PC-3 (cell line): Measurements from ENCODE around the gene SMAD3. TPM values are rescaled to one million over a fixed set of nuclear protein-coding genes. Genes with fewer than 3 reads are reported as not detected.
A peak's percentile ranks its signal among the peaks of the same experiment; 100 is the strongest.

Experiments
- ATAC-seq: fragments of 200-7000 bp; cut with Tn5 transposase; 2 replicates; pipeline ENCODE4 v1.9.1; 2020; ENCODE audit warnings: mild to moderate bottlenecking, moderate library complexity
- BruUV-seq: library from RNA; stranded (reverse); fragments of 400-500 nt; replicated peaks from 2 replicates; lab custom pipeline; 2021; lab: Mats Ljungman, UMichigan
- CTCF ChIA-PET: fragments of 300-600 bp; sonication (Branson Sonifier 250); formaldehyde crosslinking; loops from one replicate; lab custom pipeline; 2022; ENCODE audit warnings: antibody characterized with exemption; lab: Charles Lee
- POLR2A ChIA-PET: fragments of 300-600 bp; sonication (Branson Sonifier 250); formaldehyde crosslinking; loops from one replicate; lab custom pipeline; 2022; ENCODE audit warnings: antibody characterized with exemption; ENCODE audit not compliant: unreplicated experiment; lab: Charles Lee
- DNase-seq: peaks from one replicate; pipeline ENCODE4 v3.0.0-alpha.2; 2015
- H2AFZ ChIP-seq: fragments of 300-600 bp; sonication (generic); 2 replicates; pipeline ENCODE4 v1.6.0; 2016; ENCODE audit warnings: antibody characterized with exemption, low read length
- H3F3A ChIP-seq: fragments of 300-600 bp; sonication (generic); one replicate; pipeline ENCODE4 v1.6.0; 2017; ENCODE audit warnings: antibody characterized with exemption, low read length, control low read depth, mild to moderate bottlenecking; ENCODE audit not compliant: unreplicated experiment
- H3K27ac ChIP-seq: fragments of 300-600 bp; sonication (generic); 2 replicates; pipeline ENCODE4 v1.5.1; 2016; ENCODE audit warnings: mild to moderate bottlenecking, low read length
- H3K27me3 ChIP-seq: fragments of 300-600 bp; sonication (generic); 2 replicates; pipeline ENCODE4 v1.6.1; 2016; ENCODE audit warnings: low read length, mixed read lengths
- H3K36me3 ChIP-seq: fragments of 300-600 bp; sonication (generic); 2 replicates; pipeline ENCODE4 v1.6.1; 2016; ENCODE audit warnings: low read depth, mixed run types, low read length, mixed read lengths
- H3K4me1 ChIP-seq: fragments of 300-600 bp; sonication (generic); 2 replicates; pipeline ENCODE4 v1.5.1; 2016; ENCODE audit warnings: low read length; ENCODE audit not compliant: insufficient read depth
- H3K4me2 ChIP-seq: fragments of 300-600 bp; sonication (generic); 2 replicates; pipeline ENCODE4 v1.6.0; 2016; ENCODE audit warnings: low read length
- H3K4me3 ChIP-seq: fragments of 300-600 bp; sonication (generic); 2 replicates; pipeline ENCODE4 v1.5.1; 2016; ENCODE audit warnings: mild to moderate bottlenecking, low read length, mixed read lengths
- H3K79me2 ChIP-seq: fragments of 300-600 bp; sonication (generic); 2 replicates; pipeline ENCODE4 v1.6.1; 2017; ENCODE audit warnings: low read length, mixed read lengths
- H3K9ac ChIP-seq: fragments of 300-600 bp; sonication (generic); 2 replicates; pipeline ENCODE4 v1.6.0; 2016; ENCODE audit warnings: mild to moderate bottlenecking, low read length
- H3K9me2 ChIP-seq: fragments of 300-600 bp; sonication (generic); replicated peaks from 2 replicates; pipeline ENCODE4 v1.6.1; 2016; ENCODE audit warnings: mixed run types, low read length, mixed read lengths
- H3K9me3 ChIP-seq: fragments of 300-600 bp; sonication (generic); 2 replicates; pipeline ENCODE4 v1.6.1; 2016; ENCODE audit warnings: low read length, mixed read lengths
- H4K20me1 ChIP-seq: fragments of 300-600 bp; sonication (generic); 2 replicates; pipeline ENCODE4 v1.6.1; 2016; ENCODE audit warnings: low read length, mixed read lengths
- CTCF ChIP-seq: fragments of 300-600 bp; sonication (generic); conservative IDR thresholded peaks from 2 replicates; pipeline ENCODE4 v1.5.1; 2017; ENCODE audit warnings: antibody characterized with exemption, low read depth, mild to moderate bottlenecking, low read length
- EZH2 ChIP-seq: fragments of 300-600 bp; sonication (generic); IDR thresholded peaks from one replicate; pipeline ENCODE4 v1.6.1; 2017; ENCODE audit warnings: antibody characterized with exemption, mild to moderate bottlenecking, low read length; ENCODE audit not compliant: unreplicated experiment
- EZH2phosphoT487 ChIP-seq: fragments of 300-600 bp; sonication (generic); IDR thresholded peaks from 2 replicates; pipeline ENCODE4 v1.6.1; 2018; ENCODE audit warnings: mild to moderate bottlenecking, antibody characterized with exemption, low read length, borderline replicate concordance
- intact Hi-C: fragments of 100-400 bp; cut with micrococcal nuclease; formaldehyde crosslinking; loops from 2 replicates; pipeline ENCODE4 v1.9.0; 2023
- total RNA-seq: library from RNA; depleted of rRNA; stranded (reverse); fragments of >200 nt; gene quantifications from 2 replicates; pipeline ENCODE4 v1.2.3, GENCODE V29; 2014

SMAD3 gene
- total RNA-seq, 1 experiment from 2014 or later, result 75.6 TPM

- Histone ChIP-seq H3K9me2 (no peaks in the 10 kb centered on the region), H3K79me2 (peaks cover 86% of the 10 kb centered on the region), H4K20me1 (no peaks in the 10 kb centered on the region), H3F3A (peaks cover 5% of the 10 kb centered on the region), H3K9ac (peak overlapping the region; percentile 94), H3K27me3 (no peaks in the 10 kb centered on the region), H3K36me3 (peaks cover 10% of the 10 kb centered on the region), H3K27ac (peak overlapping the region; percentile 100), H2AFZ (no peak overlapping the region), H3K4me2 (peak overlapping the region; percentile 78), H3K4me3 (peak overlapping the region; percentile 42), H3K4me1 (peaks cover 88% of the 10 kb centered on the region), H3K9me3 (no peaks in the 10 kb centered on the region)
- DNase-seq, result peak; percentile 31
- intact Hi-C loops, result no loop called here
- ATAC-seq, result no peak
- POLR2A ChIA-PET, result interaction anchor here (0.6 to 0.7 kb wide), 3 partner anchors 20 to 209 kb away, joined by 3 to 4 read pairs (median 3); no protein-coding TSS in a partner anchor
- CTCF ChIA-PET, result no interaction called here
- BruUV-seq, result TSS peak; percentile 36
- no peak for TF ChIP-seq CTCF
- no peak for TF ChIP-seq EZH2phosphoT487
- no peak for TF ChIP-seq EZH2
Measured at GRCh38 chr15:67147396-67147949, 82.1 kb downstream of the SMAD3 start.

GRCh38 chr15:67148196-67148701 lies 82.8 kb downstream of the SMAD3 start:
- Histone ChIP-seq H3F3A (peaks cover 5% of the 10 kb centered on the region), H3K4me2 (peak overlapping the region; percentile 78), H3K36me3 (peaks cover 15% of the 10 kb centered on the region), H3K27me3 (no peaks in the 10 kb centered on the region), H4K20me1 (no peaks in the 10 kb centered on the region), H3K9me2 (no peaks in the 10 kb centered on the region), H3K4me1 (peaks cover 81% of the 10 kb centered on the region), H3K4me3 (peak overlapping the region; percentile 42), H2AFZ (no peak overlapping the region), H3K79me2 (peaks cover 86% of the 10 kb centered on the region), H3K9ac (peak overlapping the region; percentile 94), H3K27ac (peak overlapping the region; percentile 100), H3K9me3 (no peaks in the 10 kb centered on the region)
- peak; percentile 61 for ATAC-seq
- TF ChIP-seq EZH2phosphoT487 (no peak), CTCF (no peak), EZH2 (no peak)
- ChIA-PET CTCF (interaction anchor here (0.6 kb wide), 1 partner anchor 41 kb away, joined by 3 read pairs; no protein-coding TSS in a partner anchor), POLR2A (interaction anchor here (0.7 to 1.0 kb wide), 2 partner anchors 23 to 341 kb away, joined by 3 to 6 read pairs; no protein-coding TSS in a partner anchor)
- no TSS peak for BruUV-seq
- DNase-seq, result peak; percentile 94
- intact Hi-C loops, result loop anchor here (1.0 kb wide), 2 partner anchors 20 to 41 kb away; no protein-coding TSS in a partner anchor
